ENCODE measurements around the gene LCE1A. TPM values are rescaled to one million over a fixed set of nuclear protein-coding genes. Genes with fewer than 3 reads are reported as not detected.

The LCE1A gene
- total and polyA plus RNA-seq, 2 of the 8 experiments (the other 6 are each of a cell fraction or from before 2014, with no cell fraction given), result not detected

DNA sequence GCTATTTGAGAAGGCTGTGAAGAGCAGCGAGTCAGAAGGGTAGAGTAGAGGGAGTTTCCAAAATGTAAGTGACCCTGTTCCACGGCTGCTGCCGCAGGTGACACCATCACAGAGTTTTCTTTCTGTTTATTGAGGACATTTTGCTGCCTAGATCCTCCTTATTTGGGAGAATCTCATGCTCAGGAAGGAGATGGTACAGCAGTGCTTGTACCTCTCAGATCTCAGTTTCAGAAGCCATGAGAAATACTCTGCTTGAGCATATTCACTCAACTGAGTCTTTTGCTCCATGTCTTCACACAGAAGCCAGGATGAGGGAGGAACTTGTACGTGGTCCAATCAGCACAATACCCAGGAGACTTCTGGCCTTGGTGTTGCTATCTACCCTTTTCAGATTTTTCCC lies 34.1 kb downstream of the LCE1A start:
- Histone ChIP-seq H3K14ac (ENCODE audit: insufficient read length) (no peak overlapping the region), H4K91ac (replicated peaks; ENCODE audit: insufficient read length, low read length) (no peak overlapping the region), H4K8ac (ENCODE audit: extremely low read depth, insufficient read depth, low read length) (no peak overlapping the region), H3K18ac (ENCODE audit: extremely low read depth, low read length) (no peak overlapping the region), H2AK5ac (ENCODE audit: low read depth, low read length) (no peak overlapping the region), H3K4me1 (replicated peaks in 1 of 4; ENCODE audit: control insufficient read depth in 3 of 4, insufficient read depth in 4 of 4, low read length in 3 of 4) (no peaks in the 10 kb centered on the region), H3K36me3 (ENCODE audit: control insufficient read depth in 2 of 4, insufficient read depth in 4 of 4, low read length in 3 of 4) (peaks cover 0 to 3% (median 0%) of the 10 kb centered on the region in 4 experiments; a peak in 1 of 8 replicates), H3K23ac (ENCODE audit: insufficient read length) (no peak overlapping the region), H3K23me2 (ENCODE audit: low read depth, low read length) (no peaks in the 10 kb centered on the region), H2BK12ac (ENCODE audit: low read depth, low read length) (no peak overlapping the region), H2BK20ac (ENCODE audit: low read length) (no peak overlapping the region), H4K20me1 (replicated peaks in 1 of 2; ENCODE audit: control insufficient read depth in 1 of 2, insufficient read depth in 2 of 2, low read length in 2 of 2) (no peaks in the 10 kb centered on the region), H2BK120ac (replicated peaks; ENCODE audit: low read depth, low read length) (no peak overlapping the region), H2AFZ (ENCODE audit: low read length) (no peak overlapping the region), H3K4ac (replicated peaks; ENCODE audit: insufficient read length, low read depth, low read length) (no peak overlapping the region), H2BK15ac (ENCODE audit: low read length) (no peak overlapping the region), H3K27ac (ENCODE audit: low read depth, low read length) (no peak overlapping the region), H3K56ac (replicated peaks; ENCODE audit: insufficient read length, low read depth, low read length) (no peak overlapping the region), H3K9ac (replicated peaks in 1 of 4; ENCODE audit: extremely low read depth in 1 of 4, low read depth in 3 of 4, low read length in 3 of 4) (no peak overlapping the region), H3K27me3 (replicated peaks in 1 of 4; ENCODE audit: control insufficient read depth in 3 of 4, extremely low read depth in 1 of 4, insufficient read depth in 3 of 4, low read length in 3 of 4) (no peaks in the 10 kb centered on the region), H3K4me2 (ENCODE audit: insufficient read depth in 1 of 2, low read depth in 2 of 2, low read length in 2 of 2) (no peak overlapping the region), H3K79me1 (ENCODE audit: low read depth, low read length) (no peaks in the 10 kb centered on the region), H3K79me2 (ENCODE audit: control insufficient read depth in 1 of 2, insufficient read depth in 2 of 2, low read length in 2 of 2) (no peaks in the 10 kb centered on the region), H2BK5ac (ENCODE audit: low read depth, low read length) (no peak overlapping the region), H4K5ac (ENCODE audit: insufficient read length, low read depth, low read length) (no peak overlapping the region), H3K9me3 (ENCODE audit: insufficient read depth in 2 of 2, low read depth in 1 of 2, low read length in 1 of 2) (peaks cover 64 to 79% of the 10 kb centered on the region in 2 experiments), H3K4me3 (ENCODE audit: extremely low read depth in 1 of 4, insufficient read depth in 2 of 4, low read depth in 3 of 4, low read length in 4 of 4) (no peak overlapping the region)
- TF ChIP-seq SRF (IDR thresholded peaks at IDR 0.05; ENCODE audit: low read depth, low read length), result no peak
- TF ChIP-seq SP2 (IDR thresholded peaks at IDR 0.05; ENCODE audit: low read length), result no peak
- no peak for TF ChIP-seq TAF7 (optimal IDR thresholded peaks at IDR 0.05; ENCODE audit: borderline replicate concordance, low read depth, low read length)
- no peak for TF ChIP-seq PHF8 (conservative IDR thresholded peaks at IDR 0.05; ENCODE audit: low read depth, low read length)
- no peak for TF ChIP-seq BCL11A (IDR thresholded peaks at IDR 0.05; ENCODE audit: low read depth in 2 of 2, low read length in 2 of 2)
- TF ChIP-seq NANOG (IDR thresholded peaks at IDR 0.05; ENCODE audit: insufficient read depth, low read depth, low read length, poor library complexity, severe bottlenecking), result no peak
- TF ChIP-seq NRF1 (IDR thresholded peaks at IDR 0.05; ENCODE audit: low read depth, low read length), result no peak
- no peak for TF ChIP-seq MAFK (IDR thresholded peaks at IDR 0.05; ENCODE audit: low read depth, low read length)
- no peak for TF ChIP-seq SIRT6 (IDR thresholded peaks at IDR 0.05; ENCODE audit: low read length)
- no peak for TF ChIP-seq SUZ12 (IDR thresholded peaks at IDR 0.05; ENCODE audit: low read length)
- FAIRE-seq, result no peak
- POLR2A ChIA-PET (ENCODE audit: partially characterized antibody), result no interaction called here
- 66% methylated on average over 4 of the region's 4 CpGs; no CpG with 5 or more reads in 1 of the 2 experiments for WGBS, 2 experiments (ENCODE audit: extremely low coverage in 1 of 2, insufficient coverage in 1 of 2, insufficient read length in 1 of 2, insufficient replicate concordance in 2 of 2, low coverage in 1 of 2, low lambda C conversion rate in 2 of 2, missing lambda C conversion rate in 1 of 2)
- CTCF ChIA-PET (ENCODE audit: partially characterized antibody), result no interaction called here
- no peak for DNase-seq (ENCODE audit: low read depth in 1 of 2, low spot score in 2 of 2)
